Tibial nerve (tissue), 4 donors: ENCODE data around the gene SHB. TPM values are rescaled to one million over a fixed set of nuclear protein-coding genes. Genes with fewer than 3 reads are reported as not detected.
A peak's percentile ranks its signal among the peaks of the same experiment; 100 is the strongest.

Experiments used
- DNase-seq, 2 donors: peaks; one replicate each; pipeline ENCODE4 v3.0.0-alpha.2; 2019; ENCODE audit warnings: low spot score in 2 of 2
- H3K27ac ChIP-seq, 4 donors: fragments of 200-600 bp; sonication (generic) in 3 of 4; one replicate each; pipeline ENCODE4 v1.5.1; 2017 to 2019; ENCODE audit warnings: mild to moderate bottlenecking in 1 of 4
- H3K27me3 ChIP-seq, 2 donors: fragments of 200-600 bp; sonication (generic) in 1 of 2; one replicate each; pipeline versions ENCODE4 v1.5.1 to v1.6.0; 2017 to 2019
- H3K36me3 ChIP-seq, 3 donors: fragments of 200-600 bp; sonication (generic); one replicate each; pipeline ENCODE4 v1.5.1; 2018 to 2019
- H3K4me1 ChIP-seq, 4 donors: fragments of 200-600 bp; sonication (generic) in 3 of 4; one replicate each; pipeline ENCODE4 v1.5.1; 2017 to 2019
- H3K4me3 ChIP-seq, 4 donors: fragments of 200-600 bp; sonication (generic) in 3 of 4; one replicate each; pipeline ENCODE4 v1.5.1; 2017 to 2019; ENCODE audit warnings: mild to moderate bottlenecking in 1 of 4, moderate library complexity in 1 of 4
- H3K9me3 ChIP-seq, 4 donors: fragments of 200-600 bp; sonication (generic) in 3 of 4; one replicate each; pipeline ENCODE4 v1.5.1; 2017 to 2019
- EP300 ChIP-seq, 2 donors: sonication (generic); formaldehyde crosslinking; IDR thresholded peaks; one replicate each; pipeline ENCODE4 v1.6.1; 2017; ENCODE audit warnings: antibody characterized with exemption in 2 of 2, mild to moderate bottlenecking in 1 of 2
- POLR2A ChIP-seq, 2 donors: fragments of 450-650 bp; IDR thresholded peaks; one replicate each; pipeline ENCODE4 v1.6.1; 2017; ENCODE audit warnings: antibody characterized with exemption in 2 of 2, mild to moderate bottlenecking in 2 of 2, moderate library complexity in 2 of 2
- WGBS, 2 donors: methylation state at CpG; one replicate each; pipeline ENCODE4 v1.1.5; 2018; 5-methylcytosine and 5-hydroxymethylcytosine counted together
- total RNA-seq, 4 donors: library from RNA; depleted of rRNA; stranded (reverse); fragments of >200 nt; gene quantifications; one replicate each; pipeline ENCODE4 v1.1.0, GENCODE V29; 2016
- TF ChIP-seq, protein P1 (sequence below), 5 experiments: fragments of 200-600 bp in 3 of 5; fragments of 450-650 bp in 2 of 5; sonication (generic) in 3 of 5; IDR thresholded peaks; one replicate each; pipeline ENCODE4 v1.5.1; 2016 to 2019; ENCODE audit warnings: antibody characterized with exemption in 5 of 5, mild to moderate bottlenecking in 3 of 5, moderate library complexity in 2 of 5

The SHB gene
- total RNA-seq, 4 donors from 2014 or later = 6.3 to 15.9 (median 11.6) TPM

DNA sequence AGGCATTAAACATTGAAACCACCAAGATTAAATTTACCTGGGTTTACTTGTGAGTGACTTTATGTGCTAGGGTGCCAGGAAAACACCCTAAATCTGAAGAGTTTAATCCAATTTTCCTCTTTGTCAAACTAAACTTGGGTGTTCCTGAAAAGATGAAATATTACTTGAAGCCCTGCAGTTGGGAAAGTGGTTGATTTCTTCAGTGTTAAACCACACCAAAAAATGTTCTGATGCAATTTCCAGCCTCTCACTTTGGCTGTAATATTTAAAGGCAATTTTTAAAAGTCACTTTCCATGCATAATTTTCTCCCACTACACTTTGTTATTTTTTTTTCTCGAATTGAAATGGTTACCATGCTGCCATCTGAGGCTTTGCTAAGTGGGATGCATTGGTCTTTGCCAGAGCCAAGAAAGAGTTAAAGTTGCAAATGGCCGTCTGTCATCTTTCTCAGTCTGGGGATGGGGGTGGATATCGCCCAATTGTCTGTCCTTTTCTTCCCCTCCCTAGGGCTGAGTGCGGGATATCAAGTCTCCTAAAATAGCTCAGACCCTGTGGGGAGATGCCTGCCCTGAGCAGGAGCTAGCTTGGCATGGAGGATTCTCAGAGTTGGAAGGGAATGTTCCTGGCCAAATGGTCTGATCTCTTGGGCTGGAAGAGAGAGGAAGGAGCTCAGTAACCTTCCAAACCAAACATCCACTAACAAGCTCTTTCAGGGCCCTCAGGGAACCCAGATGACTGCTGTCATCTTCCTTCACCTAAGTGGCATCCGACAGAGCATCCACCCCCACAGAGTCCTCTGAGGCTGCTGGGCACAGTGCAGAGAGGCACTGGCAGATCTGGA is 13.6 kb upstream of the SHB start:
- Histone ChIP-seq H3K27me3 (no peaks in the 10 kb centered on the region), H3K27ac (no peak overlapping the region), H3K9me3 (no peaks in the 10 kb centered on the region), H3K4me1 (no peaks in the 10 kb centered on the region), H3K4me3 (no peak overlapping the region), H3K36me3 (no peaks in the 10 kb centered on the region)
- TF ChIP-seq, protein P1, sequence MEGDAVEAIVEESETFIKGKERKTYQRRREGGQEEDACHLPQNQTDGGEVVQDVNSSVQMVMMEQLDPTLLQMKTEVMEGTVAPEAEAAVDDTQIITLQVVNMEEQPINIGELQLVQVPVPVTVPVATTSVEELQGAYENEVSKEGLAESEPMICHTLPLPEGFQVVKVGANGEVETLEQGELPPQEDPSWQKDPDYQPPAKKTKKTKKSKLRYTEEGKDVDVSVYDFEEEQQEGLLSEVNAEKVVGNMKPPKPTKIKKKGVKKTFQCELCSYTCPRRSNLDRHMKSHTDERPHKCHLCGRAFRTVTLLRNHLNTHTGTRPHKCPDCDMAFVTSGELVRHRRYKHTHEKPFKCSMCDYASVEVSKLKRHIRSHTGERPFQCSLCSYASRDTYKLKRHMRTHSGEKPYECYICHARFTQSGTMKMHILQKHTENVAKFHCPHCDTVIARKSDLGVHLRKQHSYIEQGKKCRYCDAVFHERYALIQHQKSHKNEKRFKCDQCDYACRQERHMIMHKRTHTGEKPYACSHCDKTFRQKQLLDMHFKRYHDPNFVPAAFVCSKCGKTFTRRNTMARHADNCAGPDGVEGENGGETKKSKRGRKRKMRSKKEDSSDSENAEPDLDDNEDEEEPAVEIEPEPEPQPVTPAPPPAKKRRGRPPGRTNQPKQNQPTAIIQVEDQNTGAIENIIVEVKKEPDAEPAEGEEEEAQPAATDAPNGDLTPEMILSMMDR (IDR thresholded peaks at IDR 0.05) = no peak
- TF ChIP-seq POLR2A (IDR thresholded peaks at IDR 0.05) (no peak), EP300 (IDR thresholded peaks at IDR 0.05) (no peak)
- DNase-seq = no peak
- WGBS, 2 donors = 28 to 33% methylated on average over 5 of the region's 5 CpGs

DNA sequence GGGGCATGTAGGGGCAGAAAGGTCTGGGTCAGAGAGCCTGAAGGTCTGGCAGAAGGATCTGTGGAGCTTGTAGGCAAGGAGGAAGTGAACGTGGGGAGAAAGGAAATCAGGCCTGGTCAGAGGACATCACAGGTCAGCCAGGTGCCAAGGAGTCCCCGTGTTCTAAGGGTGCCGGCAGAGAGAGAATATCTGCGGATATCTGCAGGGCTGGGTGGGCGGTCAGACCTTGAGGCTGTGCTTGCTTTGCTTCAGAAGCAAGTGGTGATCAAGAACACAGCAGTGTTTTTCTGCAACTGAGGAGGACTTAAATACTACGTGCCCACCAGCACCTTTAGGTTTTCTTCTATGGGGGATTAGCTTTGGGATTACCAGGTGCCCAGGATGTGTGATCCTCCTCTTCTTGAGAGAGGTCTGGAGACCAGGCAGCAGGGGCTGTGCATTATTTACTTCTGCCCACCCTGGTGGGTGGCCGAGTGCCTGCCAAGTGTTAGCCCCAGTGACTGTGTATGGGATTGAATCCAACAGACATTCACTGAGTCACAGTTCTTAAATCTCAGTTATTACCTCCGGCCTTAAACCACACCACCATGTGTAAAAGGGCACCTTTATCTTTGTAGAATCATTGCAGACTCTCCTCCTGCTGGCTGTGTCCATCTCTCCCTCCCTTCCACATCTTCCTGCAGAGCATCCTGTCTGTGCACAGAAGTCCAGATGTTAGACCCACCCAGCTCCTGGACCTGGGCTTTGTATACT is 12.5 kb upstream of the SHB start:
- no peak for DNase-seq
- Histone ChIP-seq H3K9me3 (no peaks in the 10 kb centered on the region), H3K4me1 (no peaks in the 10 kb centered on the region), H3K27ac (no peak overlapping the region), H3K4me3 (no peak overlapping the region), H3K36me3 (no peaks in the 10 kb centered on the region), H3K27me3 (no peaks in the 10 kb centered on the region)
- WGBS, 2 donors = 73 to 78% methylated on average over 8 of the region's 8 CpGs
- TF ChIP-seq POLR2A (IDR thresholded peaks at IDR 0.05) (no peak), EP300 (IDR thresholded peaks at IDR 0.05) (no peak)
- TF ChIP-seq, protein P1 (IDR thresholded peaks at IDR 0.05) = no peak

GRCh38 chr9:38079461-38080031 is 10.5 kb upstream of the SHB start:
- Histone ChIP-seq H3K4me1 (no peaks in the 10 kb centered on the region), H3K27me3 (no peaks in the 10 kb centered on the region), H3K27ac (no peak overlapping the region), H3K9me3 (no peaks in the 10 kb centered on the region), H3K36me3 (no peaks in the 10 kb centered on the region), H3K4me3 (no peak overlapping the region)
- 45 to 49% methylated on average over 11 of the region's 11 CpGs for WGBS, 2 donors
- DNase-seq = no peak
- TF ChIP-seq, protein P1 (IDR thresholded peaks at IDR 0.05) = no peak
- TF ChIP-seq EP300 (IDR thresholded peaks at IDR 0.05) = peak in 1 of 2 donors; percentile 65

DNA sequence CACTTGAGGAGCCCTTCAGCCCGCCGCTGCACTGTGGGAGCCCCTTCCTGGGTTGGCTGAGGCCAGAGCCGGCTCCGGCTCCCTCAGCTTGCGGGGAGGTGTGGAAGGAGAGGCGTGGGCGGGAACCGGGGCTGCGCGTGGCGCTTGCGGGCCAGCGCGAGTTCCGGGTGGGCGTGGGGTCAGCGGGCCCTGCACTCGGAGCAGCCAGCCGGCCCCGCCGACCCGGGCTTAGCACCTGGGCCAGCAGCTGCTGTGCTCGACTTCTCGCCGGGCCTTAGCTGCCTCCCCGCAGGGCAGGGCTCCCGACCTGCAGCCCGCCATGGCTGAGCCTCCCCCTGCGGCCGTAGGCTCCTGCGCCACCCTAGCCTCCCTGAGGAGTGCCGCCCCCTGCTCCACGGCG is 6.2 kb upstream of the SHB start:
- TF ChIP-seq POLR2A (IDR thresholded peaks at IDR 0.05) = no peak
- TF ChIP-seq, protein P1 (IDR thresholded peaks at IDR 0.05) = no peak
- no peak for TF ChIP-seq EP300 (IDR thresholded peaks at IDR 0.05)
- Histone ChIP-seq H3K4me3 (no peak overlapping the region), H3K27ac (no peak overlapping the region), H3K27me3 (no peaks in the 10 kb centered on the region), H3K36me3 (no peaks in the 10 kb centered on the region), H3K4me1 (peaks cover 0 to 9% (median 0%) of the 10 kb centered on the region in 4 donors), H3K9me3 (no peaks in the 10 kb centered on the region)
- WGBS, 2 donors = 92 to 93% methylated on average over 33 of the region's 34 CpGs
- no peak for DNase-seq
